ENCODE data around the gene UBE2D1. TPM values are rescaled to one million over a fixed set of nuclear protein-coding genes. Genes with fewer than 3 reads are reported as not detected.

The UBE2D1 gene
- total and polyA plus RNA-seq, 9 of the 15 experiments (the other 6 are each of a cell fraction or from before 2014, with no cell fraction given), result 4.1 to 24.4 (median 12.3) TPM

DNA sequence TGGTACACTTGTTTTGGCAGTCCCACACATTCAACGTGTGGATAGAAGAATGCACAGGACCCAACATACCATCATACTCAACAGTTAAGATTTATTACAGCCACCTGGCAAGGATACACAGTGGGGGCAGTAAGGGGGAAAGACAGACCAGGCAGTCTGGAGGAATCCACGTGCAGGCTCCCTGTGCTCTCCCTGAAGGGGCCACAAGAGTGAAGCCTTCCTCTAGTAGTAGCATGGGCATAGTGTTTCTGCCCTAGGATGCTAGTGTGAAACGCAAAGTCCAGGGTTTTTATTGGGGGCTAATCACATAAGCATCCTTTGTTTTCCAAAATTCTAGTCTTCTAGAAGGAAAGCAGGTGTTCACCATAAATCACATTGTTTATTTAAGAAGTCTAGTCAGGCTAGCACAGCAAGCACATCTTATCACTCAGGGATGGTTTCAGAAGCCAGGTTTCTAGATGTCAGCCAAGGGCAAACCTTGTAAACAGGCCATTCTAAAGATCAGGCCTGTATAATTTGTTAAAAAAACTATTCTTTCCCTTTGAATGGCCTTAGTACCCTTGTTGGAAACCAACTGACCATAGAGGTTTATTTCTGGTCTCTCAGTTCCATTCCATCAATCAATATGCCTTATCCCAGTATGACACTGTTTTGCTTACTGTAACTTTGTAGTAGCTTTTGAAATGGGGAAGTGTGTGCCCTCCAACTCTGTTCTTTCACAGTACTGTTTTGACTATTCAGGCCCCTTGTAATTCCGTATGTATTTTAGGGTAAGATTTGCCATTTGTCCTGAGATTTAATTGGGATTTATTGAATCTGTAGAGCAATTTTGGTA, 38.0 kb downstream of the UBE2D1 start:
- H3K27me3 ChIP-seq (ENCODE audit: control insufficient read depth in 2 of 2, insufficient read depth in 2 of 2, low read length in 2 of 2), result no peaks in the 10 kb centered on the region
- no peaks in the 10 kb centered on the region for H3K9me3 ChIP-seq (replicated peaks; ENCODE audit: control insufficient read depth, insufficient read depth, low read depth, low read length)
- BruUV-seq (replicated peaks), result no TSS peak
- H3K79me2 ChIP-seq (ENCODE audit: control insufficient read depth, insufficient read depth, low read length), result no peaks in the 10 kb centered on the region
- no peak overlapping the region for H3K4me3 ChIP-seq
- in situ Hi-C loops (cut with MboI) (no loop called here), intact Hi-C loops (cut with micrococcal nuclease) (no loop called here)
- no peak overlapping the region for H3K27ac ChIP-seq (ENCODE audit: extremely low read depth, low read depth, low read length)
- H3K9ac ChIP-seq (ENCODE audit: insufficient read depth in 1 of 2, low read depth in 2 of 2, low read length in 2 of 2), result no peak overlapping the region
- H2AFZ ChIP-seq (ENCODE audit: low read depth, low read length), result no peak overlapping the region
- ATAC-seq (peak; percentile 60), FAIRE-seq (no peak), DNase-seq (ENCODE audit: extremely low read depth in 1 of 4, low spot score in 3 of 4) (no peak)
- H4K20me1 ChIP-seq (replicated peaks; ENCODE audit: control insufficient read depth, insufficient read depth, low read length), result no peaks in the 10 kb centered on the region
- H3K36me3 ChIP-seq (ENCODE audit: control insufficient read depth, insufficient read depth, low read length), result no peaks in the 10 kb centered on the region
- H3K9me1 ChIP-seq (ENCODE audit: control insufficient read depth, insufficient read depth, low read length), result no peaks in the 10 kb centered on the region
- CTCF ChIA-PET (ENCODE audit: low intra/inter-chr PET ratio), result no interaction called here
- POLR2A ChIA-PET, result interaction anchor here (1.5 to 1.6 kb wide), 2 partner anchors 13 to 38 kb away, joined by 4 to 6 read pairs; partner anchors contain the start of genes TFAM and UBE2D1
- H3K4me1 ChIP-seq (replicated peaks in 1 of 2; ENCODE audit: control insufficient read depth in 2 of 2, insufficient read depth in 2 of 2, low read length in 2 of 2), result no peaks in the 10 kb centered on the region
- WGBS (ENCODE audit: insufficient coverage, low coverage, missing lambda C conversion rate), result 11% methylated on average over 4 of the region's 4 CpGs
- H3K4me2 ChIP-seq (ENCODE audit: insufficient read depth, low read length), result no peak overlapping the region
- peak; percentile 34 for TF ChIP-seq MEIS2 (IDR thresholded peaks at IDR 0.05; ENCODE audit: partially characterized antibody)
- TF ChIP-seq, protein P1, sequence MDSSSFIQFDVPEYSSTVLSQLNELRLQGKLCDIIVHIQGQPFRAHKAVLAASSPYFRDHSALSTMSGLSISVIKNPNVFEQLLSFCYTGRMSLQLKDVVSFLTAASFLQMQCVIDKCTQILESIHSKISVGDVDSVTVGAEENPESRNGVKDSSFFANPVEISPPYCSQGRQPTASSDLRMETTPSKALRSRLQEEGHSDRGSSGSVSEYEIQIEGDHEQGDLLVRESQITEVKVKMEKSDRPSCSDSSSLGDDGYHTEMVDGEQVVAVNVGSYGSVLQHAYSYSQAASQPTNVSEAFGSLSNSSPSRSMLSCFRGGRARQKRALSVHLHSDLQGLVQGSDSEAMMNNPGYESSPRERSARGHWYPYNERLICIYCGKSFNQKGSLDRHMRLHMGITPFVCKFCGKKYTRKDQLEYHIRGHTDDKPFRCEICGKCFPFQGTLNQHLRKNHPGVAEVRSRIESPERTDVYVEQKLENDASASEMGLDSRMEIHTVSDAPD (CRISPR knock-in tag; IDR thresholded peaks at IDR 0.05), result no peak
- TF ChIP-seq CXXC5 (CRISPR knock-in tag; IDR thresholded peaks at IDR 0.05), result no peak
- no peak for TF ChIP-seq ZZZ3 (IDR thresholded peaks at IDR 0.05)
- no peak for TF ChIP-seq SIN3B (IDR thresholded peaks at IDR 0.05; ENCODE audit: low read depth)
- TF ChIP-seq, protein P2, sequence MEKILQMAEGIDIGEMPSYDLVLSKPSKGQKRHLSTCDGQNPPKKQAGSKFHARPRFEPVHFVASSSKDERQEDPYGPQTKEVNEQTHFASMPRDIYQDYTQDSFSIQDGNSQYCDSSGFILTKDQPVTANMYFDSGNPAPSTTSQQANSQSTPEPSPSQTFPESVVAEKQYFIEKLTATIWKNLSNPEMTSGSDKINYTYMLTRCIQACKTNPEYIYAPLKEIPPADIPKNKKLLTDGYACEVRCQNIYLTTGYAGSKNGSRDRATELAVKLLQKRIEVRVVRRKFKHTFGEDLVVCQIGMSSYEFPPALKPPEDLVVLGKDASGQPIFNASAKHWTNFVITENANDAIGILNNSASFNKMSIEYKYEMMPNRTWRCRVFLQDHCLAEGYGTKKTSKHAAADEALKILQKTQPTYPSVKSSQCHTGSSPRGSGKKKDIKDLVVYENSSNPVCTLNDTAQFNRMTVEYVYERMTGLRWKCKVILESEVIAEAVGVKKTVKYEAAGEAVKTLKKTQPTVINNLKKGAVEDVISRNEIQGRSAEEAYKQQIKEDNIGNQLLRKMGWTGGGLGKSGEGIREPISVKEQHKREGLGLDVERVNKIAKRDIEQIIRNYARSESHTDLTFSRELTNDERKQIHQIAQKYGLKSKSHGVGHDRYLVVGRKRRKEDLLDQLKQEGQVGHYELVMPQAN (IDR thresholded peaks at IDR 0.05; ENCODE audit: borderline replicate concordance), result no peak
- TF ChIP-seq, protein P3, sequence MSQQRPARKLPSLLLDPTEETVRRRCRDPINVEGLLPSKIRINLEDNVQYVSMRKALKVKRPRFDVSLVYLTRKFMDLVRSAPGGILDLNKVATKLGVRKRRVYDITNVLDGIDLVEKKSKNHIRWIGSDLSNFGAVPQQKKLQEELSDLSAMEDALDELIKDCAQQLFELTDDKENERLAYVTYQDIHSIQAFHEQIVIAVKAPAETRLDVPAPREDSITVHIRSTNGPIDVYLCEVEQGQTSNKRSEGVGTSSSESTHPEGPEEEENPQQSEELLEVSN (IDR thresholded peaks at IDR 0.05; ENCODE audit: borderline replicate concordance in 1 of 2, extremely low read depth in 1 of 2, insufficient read depth in 1 of 2, insufficient read length in 1 of 2, low read depth in 1 of 2, low read length in 1 of 2, poor library complexity in 1 of 2, severe bottlenecking in 1 of 2), result no peak
- TF ChIP-seq ZNF766 (CRISPR knock-in tag; conservative IDR thresholded peaks at IDR 0.05), result peak; percentile 72
- no peak for TF ChIP-seq ZC3H4 (CRISPR knock-in tag; IDR thresholded peaks at IDR 0.05; ENCODE audit: borderline replicate concordance)
- TF ChIP-seq, protein P4, sequence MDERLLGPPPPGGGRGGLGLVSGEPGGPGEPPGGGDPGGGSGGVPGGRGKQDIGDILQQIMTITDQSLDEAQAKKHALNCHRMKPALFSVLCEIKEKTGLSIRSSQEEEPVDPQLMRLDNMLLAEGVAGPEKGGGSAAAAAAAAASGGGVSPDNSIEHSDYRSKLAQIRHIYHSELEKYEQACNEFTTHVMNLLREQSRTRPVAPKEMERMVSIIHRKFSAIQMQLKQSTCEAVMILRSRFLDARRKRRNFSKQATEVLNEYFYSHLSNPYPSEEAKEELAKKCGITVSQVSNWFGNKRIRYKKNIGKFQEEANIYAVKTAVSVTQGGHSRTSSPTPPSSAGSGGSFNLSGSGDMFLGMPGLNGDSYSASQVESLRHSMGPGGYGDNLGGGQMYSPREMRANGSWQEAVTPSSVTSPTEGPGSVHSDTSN (CRISPR knock-in tag; IDR thresholded peaks at IDR 0.05; ENCODE audit: low read depth), result no peak
- TF ChIP-seq, protein P4 (tag; conservative IDR thresholded peaks at IDR 0.05; ENCODE audit: low read depth), result peak; percentile 57

All from K562 (cell line).